Urothelium cell line (cell line): ENCODE data around the gene ELMO1.

ENCODE experiments used
- DNase-seq: peaks from one replicate; pipeline ENCODE4 v3.0.0; 2011; ENCODE audit warnings: low spot score, mixed read lengths
- FAIRE-seq: peaks from 2 replicates; lab custom pipeline; 2011; peaks lifted over from hg19 to GRCh38; lab: Jason Lieb, UNC

ELMO1 gene

GRCh38 chr7:37352251-37352880 lies 96.3 kb downstream of the ELMO1 start:
- no peak for DNase-seq
- no peak for FAIRE-seq

GRCh38 chr7:37351716-37352115 lies 96.9 kb downstream of the ELMO1 start:
- FAIRE-seq (no peak), DNase-seq (no peak)

GRCh38 chr7:37349979-37350590 lies 98.6 kb downstream of the ELMO1 start:
- FAIRE-seq (no peak), DNase-seq (no peak)

GRCh38 chr7:37348982-37349381 lies 99.7 kb downstream of the ELMO1 start:
- FAIRE-seq (no peak), DNase-seq (no peak)

- FAIRE-seq = no peak
Measured at GRCh38 chr7:37346761-37347160, 101.9 kb downstream of the ELMO1 start.

GRCh38 chr7:37344886-37345579 lies 103.6 kb downstream of the ELMO1 start:
- FAIRE-seq = no peak
- no peak for DNase-seq

More at GRCh38 chr7:37346761-37347160, 101.9 kb downstream of the ELMO1 start:
- DNase-seq = no peak

GRCh38 chr7:37342688-37343471 lies 105.8 kb downstream of the ELMO1 start:
- no peak for DNase-seq
- FAIRE-seq = no peak

GRCh38 chr7:37342176-37342687 lies 106.4 kb downstream of the ELMO1 start:
- DNase-seq (no peak), FAIRE-seq (no peak)

- FAIRE-seq (no peak), DNase-seq (no peak)
Measured at GRCh38 chr7:37341033-37341630, 107.5 kb downstream of the ELMO1 start.

- FAIRE-seq (no peak), DNase-seq (no peak)
Measured at GRCh38 chr7:37338966-37339365, 109.7 kb downstream of the ELMO1 start.

GRCh38 chr7:37337522-37337921 lies 111.1 kb downstream of the ELMO1 start:
- DNase-seq (no peak), FAIRE-seq (no peak)

GRCh38 chr7:37336259-37336658 lies 112.4 kb downstream of the ELMO1 start:
- no peak for FAIRE-seq
- DNase-seq = no peak

- DNase-seq (no peak), FAIRE-seq (no peak)
Measured at GRCh38 chr7:37333075-37333474, 115.6 kb downstream of the ELMO1 start.

GRCh38 chr7:37332243-37333016 lies 116.2 kb downstream of the ELMO1 start:
- no peak for FAIRE-seq
- no peak for DNase-seq

GRCh38 chr7:37330775-37331174 lies 117.9 kb downstream of the ELMO1 start:
- FAIRE-seq = no peak
- no peak for DNase-seq

- FAIRE-seq (no peak), DNase-seq (no peak)
Measured at GRCh38 chr7:37329940-37330339, 118.7 kb downstream of the ELMO1 start.

GRCh38 chr7:37327288-37327687 lies 121.4 kb downstream of the ELMO1 start:
- DNase-seq (no peak), FAIRE-seq (no peak)

- no peak for DNase-seq
- FAIRE-seq = no peak
Measured at GRCh38 chr7:37323966-37324365, 124.7 kb downstream of the ELMO1 start.

GRCh38 chr7:37322831-37323230 lies 125.8 kb downstream of the ELMO1 start:
- FAIRE-seq (no peak), DNase-seq (no peak)

- no peak for FAIRE-seq
- DNase-seq = no peak
Measured at GRCh38 chr7:37320848-37321468, 127.7 kb downstream of the ELMO1 start.
